CD4-positive, alpha-beta T cell (primary cell): ENCODE data around the gene COL4A2. TPM values are rescaled to one million over a fixed set of nuclear protein-coding genes. Genes with fewer than 3 reads are reported as not detected.

Experiments
- ATAC-seq: fragments of 200-7000 bp; cut with Tn5 transposase; one replicate; pipeline ENCODE4 v1.10.0; 2022; ENCODE audit warnings: mild to moderate bottlenecking; ENCODE audit not compliant: poor library complexity
- CTCF ChIA-PET: fragments of 350-600 bp; sonication (Branson Sonifier 250); formaldehyde crosslinking; loops from one replicate; lab custom pipeline; 2021; ENCODE audit warnings: antibody characterized with exemption, inconsistent platforms; lab: Charles Lee
- POLR2A ChIA-PET: fragments of 350-600 bp; sonication (Branson Sonifier 250); formaldehyde crosslinking; loops from one replicate; lab custom pipeline; 2021; ENCODE audit warnings: antibody characterized with exemption, inconsistent platforms; lab: Charles Lee
- DNase-seq, 14 experiments: peaks; one replicate each; pipeline ENCODE4 v3.0.0-alpha.2; 2013 to 2020; ENCODE audit warnings: mixed read lengths in 2 of 14
- H3K27ac ChIP-seq, 2 donors: one replicate each; pipeline versions ENCODE4 v1.5.1 to v1.7.0; 2013; ENCODE audit warnings: low read length in 2 of 2, low read depth in 1 of 2, mild to moderate bottlenecking in 1 of 2
- H3K27me3 ChIP-seq, 2 experiments: 1 replicate in 1 of 2; 2 replicates in 1 of 2; pipeline versions ENCODE4 v1.6.1 to v1.7.0; 2013; ENCODE audit warnings: low read length in 2 of 2, control low read depth in 1 of 2, mild to moderate bottlenecking in 1 of 2, moderate library complexity in 1 of 2; ENCODE audit not compliant: insufficient read depth in 2 of 2, control insufficient read depth in 1 of 2
- H3K36me3 ChIP-seq: one replicate; pipeline ENCODE4 v1.6.1; 2013; ENCODE audit warnings: low read length, control low read depth; ENCODE audit not compliant: insufficient read depth
- H3K4me1 ChIP-seq: one replicate; pipeline ENCODE4 v1.6.1; 2013; ENCODE audit warnings: low read length, control low read depth; ENCODE audit not compliant: insufficient read depth
- H3K4me3 ChIP-seq: one replicate; pipeline ENCODE4 v1.5.1; 2013; ENCODE audit warnings: mild to moderate bottlenecking, low read length, moderate library complexity
- H3K9me3 ChIP-seq, 2 experiments: 1 replicate in 1 of 2; 2 replicates in 1 of 2; pipeline versions ENCODE4 v1.6.1 to v1.7.0; 2013; ENCODE audit warnings: low read length in 2 of 2, mild to moderate bottlenecking in 2 of 2, control low read depth in 1 of 2, moderate library complexity in 1 of 2; ENCODE audit not compliant: control insufficient read depth in 1 of 2, insufficient read depth in 1 of 2
- H3K27ac Mint-ChIP-seq: one replicate; pipeline ENCODE4 v1.8.0; 2020; ENCODE audit warnings: mixed read lengths
- H3K27me3 Mint-ChIP-seq: one replicate; pipeline ENCODE4 v1.8.0; 2021; ENCODE audit warnings: mixed read lengths
- H3K36me3 Mint-ChIP-seq: one replicate; pipeline ENCODE4 v1.8.0; 2021; ENCODE audit warnings: low read depth, mixed read lengths
- H3K4me1 Mint-ChIP-seq: one replicate; pipeline ENCODE4 v1.8.0; 2021; ENCODE audit warnings: low read depth, mixed read lengths
- H3K4me3 Mint-ChIP-seq: one replicate; pipeline ENCODE4 v1.8.0; 2020; ENCODE audit warnings: mild to moderate bottlenecking, mixed read lengths
- H3K9me3 Mint-ChIP-seq: one replicate; pipeline ENCODE4 v1.8.0; 2020; ENCODE audit warnings: mixed read lengths
- intact Hi-C, 2 experiments: fragments of 100-400 bp; cut with DNase I in 1 of 2; cut with micrococcal nuclease in 1 of 2; formaldehyde crosslinking; loops; one replicate each; pipeline versions ENCODE4 v1.15.1 to v1.9.0; 2023 to 2025; cut with DNase I, micrococcal nuclease
- total RNA-seq, 174 experiments: library from RNA in 2 of 174; stranded (reverse) in 2 of 174; gene quantifications; one replicate each; pipeline ENCODE4 v1.2.3 and lab custom pipeline; 2021 to 2026
- TF ChIP-seq, protein P1 (sequence below): fragments of 200-600 bp; IDR thresholded peaks from one replicate; pipeline ENCODE4 v1.8.0; 2022; ENCODE audit warnings: antibody characterized with exemption, mild to moderate bottlenecking

The COL4A2 gene
- total RNA-seq, 2 experiments from 2014 or later: not detected

GRCh38 chr13:110458017-110458416 is 150.9 kb downstream of the COL4A2 start:
- CTCF ChIA-PET: no interaction called here
- Histone ChIP-seq H3K4me1 (peaks cover 4% of the 10 kb centered on the region), H3K36me3 (no peaks in the 10 kb centered on the region), H3K9me3 (no peaks in the 10 kb centered on the region), H3K4me3 (no peak overlapping the region), H3K27me3 (peaks cover 0 to 10% of the 10 kb centered on the region in 2 experiments), H3K27ac (no peak overlapping the region)
- no peaks in the 10 kb centered on the region for H3K9me3 Mint-ChIP-seq
- no peak for DNase-seq
- H3K36me3 Mint-ChIP-seq: no peaks in the 10 kb centered on the region
- POLR2A ChIA-PET: no interaction called here
- intact Hi-C loops: loop anchor here (10.0 kb wide), 2 partner anchors 107 to 257 kb away; partner anchors contain the start of genes ING1 (in 1 of the 2) and RAB20 (in 1 of the 2)
- TF ChIP-seq, protein P1, sequence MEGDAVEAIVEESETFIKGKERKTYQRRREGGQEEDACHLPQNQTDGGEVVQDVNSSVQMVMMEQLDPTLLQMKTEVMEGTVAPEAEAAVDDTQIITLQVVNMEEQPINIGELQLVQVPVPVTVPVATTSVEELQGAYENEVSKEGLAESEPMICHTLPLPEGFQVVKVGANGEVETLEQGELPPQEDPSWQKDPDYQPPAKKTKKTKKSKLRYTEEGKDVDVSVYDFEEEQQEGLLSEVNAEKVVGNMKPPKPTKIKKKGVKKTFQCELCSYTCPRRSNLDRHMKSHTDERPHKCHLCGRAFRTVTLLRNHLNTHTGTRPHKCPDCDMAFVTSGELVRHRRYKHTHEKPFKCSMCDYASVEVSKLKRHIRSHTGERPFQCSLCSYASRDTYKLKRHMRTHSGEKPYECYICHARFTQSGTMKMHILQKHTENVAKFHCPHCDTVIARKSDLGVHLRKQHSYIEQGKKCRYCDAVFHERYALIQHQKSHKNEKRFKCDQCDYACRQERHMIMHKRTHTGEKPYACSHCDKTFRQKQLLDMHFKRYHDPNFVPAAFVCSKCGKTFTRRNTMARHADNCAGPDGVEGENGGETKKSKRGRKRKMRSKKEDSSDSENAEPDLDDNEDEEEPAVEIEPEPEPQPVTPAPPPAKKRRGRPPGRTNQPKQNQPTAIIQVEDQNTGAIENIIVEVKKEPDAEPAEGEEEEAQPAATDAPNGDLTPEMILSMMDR: no peak
- peaks cover 4% of the 10 kb centered on the region for H3K4me1 Mint-ChIP-seq
- ATAC-seq: no peak
- H3K27me3 Mint-ChIP-seq: peaks cover 38% of the 10 kb centered on the region
- H3K4me3 Mint-ChIP-seq: no peak overlapping the region
- no peak overlapping the region for H3K27ac Mint-ChIP-seq

GRCh38 chr13:110458594-110459365 is 151.7 kb downstream of the COL4A2 start:
- no peaks in the 10 kb centered on the region for H3K9me3 ChIP-seq
- DNase-seq (no peak), ATAC-seq (no peak)
- Mint-ChIP-seq H3K27ac (no peak overlapping the region), H3K27me3 (peaks cover 35% of the 10 kb centered on the region), H3K9me3 (no peaks in the 10 kb centered on the region), H3K4me3 (no peak overlapping the region), H3K4me1 (peaks cover 4% of the 10 kb centered on the region), H3K36me3 (no peaks in the 10 kb centered on the region)
- TF ChIP-seq, protein P1: no peak
- no peak overlapping the region for H3K27ac ChIP-seq
- no peak overlapping the region for H3K4me3 ChIP-seq
- H3K36me3 ChIP-seq: no peaks in the 10 kb centered on the region
- peaks cover 4% of the 10 kb centered on the region for H3K4me1 ChIP-seq
- peaks cover 0 to 10% of the 10 kb centered on the region in 2 experiments for H3K27me3 ChIP-seq
- POLR2A ChIA-PET: no interaction called here
- intact Hi-C loops: loop anchor here (10.0 kb wide), 2 partner anchors 106 to 256 kb away; partner anchors contain the start of genes ING1 (in 1 of the 2) and RAB20 (in 1 of the 2)
- CTCF ChIA-PET: no interaction called here

- intact Hi-C loops: no loop called here
- no peaks in the 10 kb centered on the region for H3K36me3 ChIP-seq
- Mint-ChIP-seq H3K4me3 (no peak overlapping the region), H3K4me1 (no peaks in the 10 kb centered on the region), H3K27me3 (peaks cover 15% of the 10 kb centered on the region), H3K27ac (no peak overlapping the region), H3K9me3 (no peaks in the 10 kb centered on the region), H3K36me3 (no peaks in the 10 kb centered on the region)
- H3K4me1 ChIP-seq: no peaks in the 10 kb centered on the region
- CTCF ChIA-PET: no interaction called here
- H3K27me3 ChIP-seq: no peaks in the 10 kb centered on the region
- H3K4me3 ChIP-seq: no peak overlapping the region
- no peak for DNase-seq
- no peak for ATAC-seq
- TF ChIP-seq, protein P1: no peak
- H3K9me3 ChIP-seq: no peaks in the 10 kb centered on the region
- no peak overlapping the region for H3K27ac ChIP-seq
- POLR2A ChIA-PET: no interaction called here
These were observed 155.0 kb downstream of the COL4A2 start for GRCh38 chr13:110462091-110462490.
